Measurements from ENCODE around the gene RPL39L. TPM values are rescaled to one million over a fixed set of nuclear protein-coding genes. Genes with fewer than 3 reads are reported as not detected.

Gene RPL39L
- total and polyA plus RNA-seq, 2 of the 13 experiments (the other 11 are each of a cell fraction or from before 2014, with no cell fraction given) = not detected

DNA sequence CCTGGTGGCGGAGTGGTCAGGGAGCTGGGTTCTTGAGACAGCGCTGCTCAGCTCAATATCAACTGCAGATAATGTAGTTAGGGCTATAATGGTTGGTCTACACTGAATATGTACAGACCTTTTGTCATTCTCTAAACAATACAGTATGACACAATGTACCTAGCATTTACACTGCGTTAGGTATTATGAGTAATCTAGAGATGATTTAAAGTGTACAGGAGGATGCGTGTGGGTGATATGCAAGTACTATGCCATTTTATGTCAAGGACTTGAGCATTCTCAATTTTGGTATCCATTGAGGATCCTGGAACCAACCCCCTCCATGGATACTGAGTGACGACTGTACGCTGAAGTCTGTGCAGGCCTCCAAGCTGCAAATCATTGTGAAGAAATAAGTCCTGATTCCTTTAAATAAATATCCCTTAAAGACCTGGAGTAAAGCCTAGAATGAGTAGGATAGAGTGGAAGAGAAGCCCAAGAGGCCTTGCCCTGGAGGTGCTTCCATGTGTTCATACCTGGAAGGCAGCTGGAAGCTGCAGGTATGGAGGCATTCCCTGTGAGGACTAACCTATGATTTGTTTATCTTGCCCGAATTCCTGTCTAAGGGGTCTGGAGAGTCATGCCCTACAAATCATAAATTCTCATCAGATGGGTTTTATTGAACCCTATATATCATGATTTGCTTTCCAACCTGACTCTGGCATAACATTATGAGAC is 42.3 kb upstream of the RPL39L start:
- WGBS (ENCODE audit: low lambda C conversion rate) = 64% methylated on average over 7 of the region's 7 CpGs
- ChIA-PET POLR2A (no interaction called here), CTCF (ENCODE audit: low intra/inter-chr PET ratio, low total read pairs) (no interaction called here)
- H3K4me1 ChIP-seq (ENCODE audit: insufficient read depth, low read length) = no peaks in the 10 kb centered on the region
- no peaks in the 10 kb centered on the region for H4K20me1 ChIP-seq (ENCODE audit: insufficient read depth, low read length)
- in situ Hi-C loops (cut with HindIII; ENCODE audit: extremely low pct_ligation_motif_present, low pct_unique_long_range_greater_than_20kb) (no loop called here), intact Hi-C loops (cut with micrococcal nuclease; ENCODE audit: unreplicated experiment) (no loop called here)
- no peak overlapping the region for H2AFZ ChIP-seq (ENCODE audit: low read length)
- FAIRE-seq (no peak), DNase-seq (ENCODE audit: low spot score) (no peak), ATAC-seq (no peak)
- no peaks in the 10 kb centered on the region for H3K36me3 ChIP-seq (replicated peaks in 1 of 2; ENCODE audit: control insufficient read depth in 1 of 2, insufficient read depth in 2 of 2, low read length in 2 of 2)
- H3K27ac ChIP-seq (ENCODE audit: extremely low read length, insufficient read depth, low read length) = no peak overlapping the region
- TF ChIP-seq GATAD2A (CRISPR knock-in tag; IDR thresholded peaks at IDR 0.05) (no peak), ARNTL (CRISPR knock-in tag; IDR thresholded peaks at IDR 0.05) (no peak), NPAS2 (CRISPR knock-in tag; IDR thresholded peaks at IDR 0.05; ENCODE audit: borderline replicate concordance) (no peak), STAT5B (CRISPR knock-in tag; IDR thresholded peaks at IDR 0.05) (no peak), HNF4A (CRISPR knock-in tag; IDR thresholded peaks at IDR 0.05) (no peak), HOXA5 (CRISPR knock-in tag; IDR thresholded peaks at IDR 0.05) (no peak), ZNF337 (CRISPR knock-in tag; IDR thresholded peaks at IDR 0.05; ENCODE audit: borderline replicate concordance, low read depth) (no peak)
- TF ChIP-seq, protein P1, sequence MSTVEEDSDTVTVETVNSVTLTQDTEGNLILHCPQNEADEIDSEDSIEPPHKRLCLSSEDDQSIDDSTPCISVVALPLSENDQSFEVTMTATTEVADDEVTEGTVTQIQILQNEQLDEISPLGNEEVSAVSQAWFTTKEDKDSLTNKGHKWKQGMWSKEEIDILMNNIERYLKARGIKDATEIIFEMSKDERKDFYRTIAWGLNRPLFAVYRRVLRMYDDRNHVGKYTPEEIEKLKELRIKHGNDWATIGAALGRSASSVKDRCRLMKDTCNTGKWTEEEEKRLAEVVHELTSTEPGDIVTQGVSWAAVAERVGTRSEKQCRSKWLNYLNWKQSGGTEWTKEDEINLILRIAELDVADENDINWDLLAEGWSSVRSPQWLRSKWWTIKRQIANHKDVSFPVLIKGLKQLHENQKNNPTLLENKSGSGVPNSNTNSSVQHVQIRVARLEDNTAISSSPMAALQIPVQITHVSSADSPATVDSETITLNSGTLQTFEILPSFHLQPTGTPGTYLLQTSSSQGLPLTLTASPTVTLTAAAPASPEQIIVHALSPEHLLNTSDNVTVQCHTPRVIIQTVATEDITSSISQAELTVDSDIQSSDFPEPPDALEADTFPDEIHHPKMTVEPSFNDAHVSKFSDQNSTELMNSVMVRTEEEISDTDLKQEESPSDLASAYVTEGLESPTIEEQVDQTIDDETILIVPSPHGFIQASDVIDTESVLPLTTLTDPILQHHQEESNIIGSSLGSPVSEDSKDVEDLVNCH (CRISPR knock-in tag; IDR thresholded peaks at IDR 0.05) = no peak
- BruUV-seq (replicated peaks) = no TSS peak
- no peak overlapping the region for H3K4me2 ChIP-seq (ENCODE audit: low read depth, low read length)
- H3K9ac ChIP-seq (ENCODE audit: insufficient read depth, low read depth, low read length) = no peak overlapping the region
- H3K9me3 ChIP-seq (ENCODE audit: low read length) = no peaks in the 10 kb centered on the region
- no peaks in the 10 kb centered on the region; a peak in 1 of 5 replicates for H3K27me3 ChIP-seq (ENCODE audit: control insufficient read depth in 1 of 2, insufficient read depth in 2 of 2, low read length in 2 of 2)
- H3K79me2 ChIP-seq (ENCODE audit: insufficient read depth, low read length) = no peaks in the 10 kb centered on the region
- no peak overlapping the region for H3K4me3 ChIP-seq (replicated peaks in 1 of 3; ENCODE audit: insufficient read depth in 1 of 3, low read depth in 2 of 3, low read length in 3 of 3)

All from HepG2 (cell line).